GM19324 (cell line): ENCODE measurements around the gene TYW1.
"Not testable (repeated sequence)": the region's sequence is repeated elsewhere in the genome, so short reads cannot be mapped to it uniquely, and the experiment has no call there.

Experiments
- ATAC-seq: cut with Tn5 transposase; IDR thresholded peaks from one replicate; pipeline ENCODE4 v1.9.1; 2021; ENCODE audit warnings: mild to moderate bottlenecking, moderate library complexity; ENCODE audit not compliant: unreplicated experiment, low FRiP score

TYW1 gene

DNA sequence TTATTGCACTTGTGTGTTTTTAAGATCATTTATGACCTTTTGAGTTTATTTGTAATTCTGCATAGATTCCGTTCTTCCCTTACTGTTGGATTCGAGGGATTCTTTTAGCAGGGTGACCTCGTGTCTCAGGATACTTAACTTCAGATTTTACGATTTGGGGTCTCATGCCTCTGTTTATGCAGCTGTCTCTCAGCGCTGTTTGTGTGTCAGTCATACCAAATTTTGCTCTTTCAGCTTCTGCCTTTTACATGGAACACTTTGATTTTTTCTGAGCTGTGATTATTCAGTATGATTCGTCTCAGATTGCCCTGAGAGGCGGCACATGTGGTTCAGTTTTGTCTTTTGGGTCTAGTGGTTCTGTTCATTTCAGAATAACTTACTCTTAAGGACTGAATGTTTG is 236.9 kb downstream of the TYW1 start:
- not testable (repeated sequence) for ATAC-seq

GRCh38 chr7:67236216-67236615 is 239.6 kb downstream of the TYW1 start:
- not testable (repeated sequence) for ATAC-seq

GRCh38 chr7:67242871-67243270 is 246.2 kb downstream of the TYW1 start:
- not testable (repeated sequence) for ATAC-seq

DNA sequence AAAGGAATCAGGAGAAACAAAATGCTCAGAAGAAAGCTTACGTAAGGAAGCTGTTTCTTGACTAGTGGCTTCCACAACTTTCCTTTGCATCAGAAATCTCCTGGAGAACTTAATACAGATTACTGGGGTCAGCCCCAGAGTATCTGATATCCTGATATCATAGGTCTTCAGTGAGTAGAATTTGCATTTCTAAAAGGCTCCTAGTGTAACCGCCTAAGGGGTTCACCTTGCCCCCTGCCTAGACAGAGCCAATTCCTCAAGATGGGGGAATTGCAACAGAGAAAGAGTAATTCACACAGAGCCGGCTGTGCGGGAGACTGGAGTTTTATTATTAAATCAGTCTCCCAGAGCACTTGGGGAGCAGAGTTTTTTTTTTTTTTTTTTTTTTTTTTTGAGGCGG is 251.7 kb downstream of the TYW1 start:
- ATAC-seq, result not testable (repeated sequence)

DNA sequence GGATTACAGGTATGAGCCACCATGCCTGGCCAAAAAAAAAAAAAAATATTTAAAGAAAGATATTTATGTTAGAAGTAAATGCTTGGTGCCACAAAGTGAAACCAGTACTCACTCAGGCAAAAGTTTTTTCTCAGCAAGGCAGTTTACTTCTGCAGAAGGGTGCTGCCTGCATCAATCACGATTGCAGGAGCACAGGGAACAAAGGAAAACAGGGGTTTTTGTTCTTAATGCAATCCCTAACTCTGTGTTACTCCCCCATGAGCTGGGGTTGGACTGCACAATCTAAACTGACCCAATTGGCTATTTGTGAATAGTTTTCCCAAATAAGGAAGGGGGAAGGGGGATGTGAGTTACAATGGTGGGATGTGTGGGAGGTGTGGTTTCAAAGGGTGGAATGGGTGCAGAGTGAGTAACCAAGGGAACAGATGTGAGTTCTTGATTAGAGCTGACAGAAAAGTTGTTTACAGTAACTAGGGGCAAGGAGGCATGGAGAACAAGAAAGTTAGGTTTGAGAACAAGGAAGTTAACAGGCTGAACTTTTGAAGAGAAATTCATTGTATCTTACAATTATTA is 255.4 kb downstream of the TYW1 start:
- ATAC-seq, result no peak

DNA sequence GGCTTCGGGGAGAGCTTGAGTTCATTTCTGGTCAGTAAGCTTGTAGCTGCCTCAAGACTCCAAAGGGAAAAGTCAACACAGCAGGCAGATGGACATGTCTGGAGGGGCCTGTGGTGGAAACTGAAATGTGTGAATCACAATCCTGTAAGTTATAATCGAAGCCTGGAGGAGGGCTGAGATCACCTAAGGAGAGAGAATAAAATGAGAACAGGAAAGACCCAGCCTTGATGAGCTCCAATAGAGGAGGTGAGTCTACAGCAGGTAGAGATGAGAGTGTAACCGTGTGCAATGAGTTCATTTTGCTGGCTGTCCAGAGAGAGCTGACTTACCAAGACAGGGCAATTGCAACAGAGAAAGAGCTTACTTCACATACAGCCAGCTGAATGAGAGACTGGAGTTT is 258.4 kb downstream of the TYW1 start:
- not testable (repeated sequence) for ATAC-seq

GRCh38 chr7:67257779-67258178 is 261.1 kb downstream of the TYW1 start:
- not testable (repeated sequence) for ATAC-seq

- ATAC-seq, result not testable (repeated sequence)
Measured at GRCh38 chr7:67259363-67259762, 262.7 kb downstream of the TYW1 start.

GRCh38 chr7:67260166-67260586 is 263.5 kb downstream of the TYW1 start:
- not testable (repeated sequence) for ATAC-seq

DNA sequence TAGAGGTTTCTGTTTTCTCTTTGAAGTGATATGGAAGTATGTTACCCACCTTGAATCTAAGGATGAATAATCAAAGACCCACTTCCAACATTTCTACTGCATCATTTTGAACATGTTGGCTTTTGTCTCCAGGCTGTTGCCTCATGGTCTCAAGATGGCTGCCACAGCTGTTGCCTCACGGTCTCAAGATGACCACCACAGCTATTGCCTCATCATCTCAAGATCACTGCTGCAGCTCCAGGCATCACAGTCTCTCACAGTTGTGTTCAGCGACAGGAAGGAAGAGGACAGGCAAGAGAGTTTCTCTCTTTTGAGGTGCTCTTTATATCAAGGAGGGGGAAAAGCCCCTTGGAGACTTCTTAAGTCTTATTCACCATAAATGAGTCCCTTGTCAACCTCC is 267.4 kb downstream of the TYW1 start:
- not testable (repeated sequence) for ATAC-seq

- not testable (repeated sequence) for ATAC-seq
Measured at GRCh38 chr7:67266070-67266469, 269.4 kb downstream of the TYW1 start.

DNA sequence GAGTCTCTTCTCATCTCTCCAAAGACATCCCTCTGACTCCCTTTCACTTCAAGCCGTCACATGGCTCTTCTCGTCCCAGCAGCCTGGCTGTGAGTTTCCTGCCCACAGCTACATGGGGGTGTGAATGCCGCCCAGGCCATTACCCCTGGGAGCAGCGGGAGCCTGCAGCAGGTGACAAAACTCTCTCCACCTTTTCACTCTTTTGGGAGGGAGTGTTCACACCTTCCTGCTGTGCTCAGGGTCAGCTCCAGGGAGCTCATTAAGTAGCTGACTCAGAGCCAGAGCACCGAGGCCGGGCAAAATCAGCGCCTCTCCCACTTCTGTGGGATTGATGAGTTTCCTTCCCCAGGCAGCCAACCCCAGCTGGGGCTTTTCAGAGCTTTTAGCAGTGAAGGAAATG is 271.3 kb downstream of the TYW1 start:
- no peak for ATAC-seq

DNA sequence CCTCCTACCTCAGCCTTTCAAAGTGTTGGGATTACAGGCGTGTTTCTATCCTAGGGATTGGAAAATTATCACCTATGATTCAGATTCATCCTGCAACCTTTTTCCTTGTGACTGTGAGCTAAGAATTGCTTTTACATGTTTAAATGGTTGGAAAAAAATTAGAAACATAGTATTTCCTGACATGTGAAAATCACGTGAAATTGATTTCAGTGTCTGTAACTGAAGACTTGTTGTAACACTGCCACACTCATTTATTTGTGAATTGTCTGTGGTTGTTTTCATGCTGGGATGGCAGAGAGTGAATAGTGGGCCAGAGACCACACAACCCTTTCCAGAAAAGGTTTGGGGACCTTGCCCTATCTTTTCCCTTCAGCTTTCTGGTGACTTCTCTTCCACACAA is 273.3 kb downstream of the TYW1 start:
- not testable (repeated sequence) for ATAC-seq
